Measurements from ENCODE around the gene AKR1D1.

GRCh38 chr7:138076196-138076595 lies at the start of gene AKR1D1:
- TF ChIP-seq POLR2A (IDR thresholded peaks at IDR 0.05) (no peak), CTCF (IDR thresholded peaks at IDR 0.05) (no peak), EP300 (IDR thresholded peaks at IDR 0.05) (no peak)
